Measurements from ENCODE around the gene NR2F1-AS1. TPM values are rescaled to one million over a fixed set of nuclear protein-coding genes. Genes with fewer than 3 reads are reported as not detected.
A peak's percentile ranks its signal among the peaks of the same experiment; 100 is the strongest.

NR2F1-AS1 gene
- total RNA-seq, 2 donors from 2014 or later = 1.4 to 3.3 TPM

GRCh38 chr5:93582167-93582462, 1.1 kb upstream of the NR2F1-AS1 start:
- Histone ChIP-seq H3K36me3 (ENCODE audit: control insufficient read depth, insufficient read depth, low read length) (no peaks in the 10 kb centered on the region), H3K9ac (ENCODE audit: extremely low read depth, low read length, poor library complexity, severe bottlenecking) (no peak overlapping the region), H3K27me3 (ENCODE audit: control insufficient read depth, insufficient read depth, low read length, poor library complexity, severe bottlenecking) (peaks cover 87% of the 10 kb centered on the region), H3K4me3 (ENCODE audit: low read length) (peak overlapping the region; percentile 81), H3K4me1 (ENCODE audit: control insufficient read depth, insufficient read depth, low read length) (no peaks in the 10 kb centered on the region), H3K9me3 (ENCODE audit: control insufficient read depth, low read length) (no peaks in the 10 kb centered on the region), H3K27ac (ENCODE audit: low read depth, low read length) (peak overlapping the region; percentile 73)
- Mint-ChIP-seq H3K27ac (no peak overlapping the region), H3K4me3 (no peak overlapping the region), H3K9me3 (no peaks in the 10 kb centered on the region), H3K36me3 (ENCODE audit: low read depth) (no peaks in the 10 kb centered on the region), H3K4me1 (peaks cover 15% of the 10 kb centered on the region), H3K27me3 (ENCODE audit: insufficient read depth) (peaks cover 64% of the 10 kb centered on the region)
- WGBS, 2 experiments (ENCODE audit: insufficient coverage in 1 of 2, insufficient read length in 1 of 2) = 7 to 8% methylated on average over 2 of the region's 2 CpGs
- no peak for DNase-seq
- no peak for TF ChIP-seq CTCF (conservative IDR thresholded peaks at IDR 0.05)

- peak; percentile 83 for DNase-seq
- no peaks in the 10 kb centered on the region for H3K36me3 ChIP-seq (ENCODE audit: control insufficient read depth, insufficient read depth, low read length)
- peaks cover 16% of the 10 kb centered on the region for H3K4me1 Mint-ChIP-seq
- peaks cover 87% of the 10 kb centered on the region for H3K27me3 ChIP-seq (ENCODE audit: control insufficient read depth, insufficient read depth, low read length, poor library complexity, severe bottlenecking)
- 0% methylated on average over 28 to 73 of the region's 73 CpGs for WGBS, 2 experiments (ENCODE audit: insufficient coverage in 1 of 2, insufficient read length in 1 of 2)
- H3K9ac ChIP-seq (ENCODE audit: extremely low read depth, low read length, poor library complexity, severe bottlenecking) = no peak overlapping the region
- no peaks in the 10 kb centered on the region for H3K9me3 ChIP-seq (ENCODE audit: control insufficient read depth, low read length)
- no peaks in the 10 kb centered on the region for H3K9me3 Mint-ChIP-seq
- H3K27ac Mint-ChIP-seq = no peak overlapping the region
- no peak overlapping the region for H3K4me3 Mint-ChIP-seq
- H3K4me3 ChIP-seq (ENCODE audit: low read length) = peak overlapping the region; percentile 81
- peak overlapping the region; percentile 80 for H3K27ac ChIP-seq (ENCODE audit: low read depth, low read length)
- H3K4me1 ChIP-seq (ENCODE audit: control insufficient read depth, insufficient read depth, low read length) = no peaks in the 10 kb centered on the region
- TF ChIP-seq CTCF (conservative IDR thresholded peaks at IDR 0.05) = no peak
- H3K36me3 Mint-ChIP-seq (ENCODE audit: low read depth) = no peaks in the 10 kb centered on the region
- peaks cover 64% of the 10 kb centered on the region for H3K27me3 Mint-ChIP-seq (ENCODE audit: insufficient read depth)
Measured at GRCh38 chr5:93580063-93580926, 724 bp downstream of the NR2F1-AS1 start.

DNA sequence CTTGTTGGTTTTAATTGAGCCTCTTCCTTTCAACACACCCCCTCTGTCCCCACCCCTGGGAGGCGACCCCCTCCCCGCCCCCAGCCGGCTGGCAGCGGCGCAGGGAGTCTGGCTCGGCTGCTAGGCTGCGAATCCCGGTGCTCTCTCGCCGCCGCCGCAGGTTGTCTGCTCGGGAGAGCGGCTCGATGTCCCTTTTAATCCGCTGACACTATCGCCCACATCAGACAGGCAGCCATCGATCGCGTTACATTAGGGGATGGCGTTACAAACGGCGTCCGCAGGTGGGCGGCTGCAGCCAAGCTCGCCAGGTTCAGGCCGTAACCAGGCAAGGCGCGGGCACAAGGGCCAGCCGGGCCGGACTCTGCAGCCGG, 1.3 kb downstream of the NR2F1-AS1 start:
- DNase-seq = peak; percentile 83
- no peak overlapping the region for H3K4me3 Mint-ChIP-seq
- no peaks in the 10 kb centered on the region for H3K36me3 Mint-ChIP-seq (ENCODE audit: low read depth)
- peaks cover 90% of the 10 kb centered on the region for H3K27me3 ChIP-seq (ENCODE audit: control insufficient read depth, insufficient read depth, low read length, poor library complexity, severe bottlenecking)
- no peaks in the 10 kb centered on the region for H3K36me3 ChIP-seq (ENCODE audit: control insufficient read depth, insufficient read depth, low read length)
- peaks cover 68% of the 10 kb centered on the region for H3K27me3 Mint-ChIP-seq (ENCODE audit: insufficient read depth)
- no peak for TF ChIP-seq CTCF (conservative IDR thresholded peaks at IDR 0.05)
- no peaks in the 10 kb centered on the region for H3K4me1 ChIP-seq (ENCODE audit: control insufficient read depth, insufficient read depth, low read length)
- peak overlapping the region; percentile 81 for H3K4me3 ChIP-seq (ENCODE audit: low read length)
- H3K9ac ChIP-seq (ENCODE audit: extremely low read depth, low read length, poor library complexity, severe bottlenecking) = no peak overlapping the region
- H3K27ac ChIP-seq (ENCODE audit: low read depth, low read length) = peak overlapping the region; percentile 80
- H3K9me3 Mint-ChIP-seq = no peaks in the 10 kb centered on the region
- H3K27ac Mint-ChIP-seq = no peak overlapping the region
- 0% methylated on average over 20 to 32 of the region's 32 CpGs for WGBS, 2 experiments (ENCODE audit: insufficient coverage in 1 of 2, insufficient read length in 1 of 2)
- H3K9me3 ChIP-seq (ENCODE audit: control insufficient read depth, low read length) = no peaks in the 10 kb centered on the region
- H3K4me1 Mint-ChIP-seq = peaks cover 16% of the 10 kb centered on the region

Data from endodermal cell (in vitro differentiated cells).